Activated CD4-positive, alpha-beta memory T cell treated with anti-CD3 and anti-CD28 coated beads for 36 hours (primary cell): ENCODE data around the gene TMBIM6. TPM values are rescaled to one million over a fixed set of nuclear protein-coding genes. Genes with fewer than 3 reads are reported as not detected.

ENCODE experiments used
- CTCF ChIA-PET: fragments of 350-600 bp; sonication (Branson Sonifier 250); formaldehyde crosslinking; loops from one replicate; lab custom pipeline; 2021; ENCODE audit warnings: antibody characterized with exemption, inconsistent platforms; lab: Charles Lee
- POLR2A ChIA-PET: fragments of 350-600 bp; sonication (Branson Sonifier 250); formaldehyde crosslinking; loops from one replicate; lab custom pipeline; 2021; ENCODE audit warnings: antibody characterized with exemption; lab: Charles Lee
- DNase-seq: peaks from one replicate; pipeline ENCODE4 v3.0.0-alpha.2; 2020
- H3K27ac Mint-ChIP-seq: one replicate; pipeline ENCODE4 v1.8.0; 2021; ENCODE audit warnings: mixed read lengths
- H3K27me3 Mint-ChIP-seq: one replicate; pipeline ENCODE4 v1.8.0; 2021; ENCODE audit warnings: mixed read lengths
- H3K36me3 Mint-ChIP-seq: one replicate; pipeline ENCODE4 v1.8.0; 2021; ENCODE audit warnings: mixed read lengths
- H3K4me1 Mint-ChIP-seq: one replicate; pipeline ENCODE4 v1.8.0; 2021; ENCODE audit warnings: low read depth, mixed read lengths
- H3K4me3 Mint-ChIP-seq: one replicate; pipeline ENCODE4 v1.8.0; 2021; ENCODE audit warnings: mild to moderate bottlenecking, mixed read lengths
- H3K9me3 Mint-ChIP-seq: one replicate; pipeline ENCODE4 v1.8.0; 2021; ENCODE audit warnings: mixed read lengths
- intact Hi-C: fragments of 100-400 bp; cut with micrococcal nuclease; formaldehyde crosslinking; loops from one replicate; pipeline ENCODE4 v1.15.1; 2023
- total RNA-seq, 2 experiments: library from RNA; stranded (reverse); gene quantifications; one replicate each; pipeline ENCODE4 v1.2.3, GENCODE V29; 2021

TMBIM6 gene
- total RNA-seq, 2 experiments from 2014 or later = 481 to 486 TPM

DNA sequence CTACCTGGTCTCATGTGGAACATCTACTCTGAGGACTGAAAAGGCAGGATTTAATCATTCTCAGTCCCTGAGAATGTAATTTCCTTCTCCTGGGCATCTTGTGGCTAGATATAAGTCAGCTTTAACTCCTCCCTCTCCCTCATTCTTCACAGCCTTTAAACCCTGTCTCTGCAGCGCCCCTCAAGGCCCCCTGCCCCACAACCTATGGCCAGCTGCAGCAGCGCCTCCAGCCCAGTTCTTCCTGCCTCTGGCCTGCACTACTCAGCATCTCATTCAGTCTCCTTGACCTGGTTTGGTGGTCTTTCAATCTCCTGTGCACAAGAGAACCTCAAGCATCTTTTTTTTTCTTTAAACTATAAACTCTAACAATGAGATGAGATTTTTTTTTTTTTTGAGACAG lies 57.6 kb downstream of the TMBIM6 start:
- H3K4me1 Mint-ChIP-seq = no peaks in the 10 kb centered on the region
- H3K27me3 Mint-ChIP-seq = no peaks in the 10 kb centered on the region
- H3K9me3 Mint-ChIP-seq = no peaks in the 10 kb centered on the region
- POLR2A ChIA-PET = no interaction called here
- H3K27ac Mint-ChIP-seq = no peak overlapping the region
- H3K36me3 Mint-ChIP-seq = no peaks in the 10 kb centered on the region
- intact Hi-C loops = no loop called here
- no peak for DNase-seq
- H3K4me3 Mint-ChIP-seq = no peak overlapping the region
- CTCF ChIA-PET = interaction anchor here (1.0 to 1.3 kb wide), 2 partner anchors 58 to 147 kb away, joined by 3 read pairs; partner anchors contain the start of gene TMBIM6

DNA sequence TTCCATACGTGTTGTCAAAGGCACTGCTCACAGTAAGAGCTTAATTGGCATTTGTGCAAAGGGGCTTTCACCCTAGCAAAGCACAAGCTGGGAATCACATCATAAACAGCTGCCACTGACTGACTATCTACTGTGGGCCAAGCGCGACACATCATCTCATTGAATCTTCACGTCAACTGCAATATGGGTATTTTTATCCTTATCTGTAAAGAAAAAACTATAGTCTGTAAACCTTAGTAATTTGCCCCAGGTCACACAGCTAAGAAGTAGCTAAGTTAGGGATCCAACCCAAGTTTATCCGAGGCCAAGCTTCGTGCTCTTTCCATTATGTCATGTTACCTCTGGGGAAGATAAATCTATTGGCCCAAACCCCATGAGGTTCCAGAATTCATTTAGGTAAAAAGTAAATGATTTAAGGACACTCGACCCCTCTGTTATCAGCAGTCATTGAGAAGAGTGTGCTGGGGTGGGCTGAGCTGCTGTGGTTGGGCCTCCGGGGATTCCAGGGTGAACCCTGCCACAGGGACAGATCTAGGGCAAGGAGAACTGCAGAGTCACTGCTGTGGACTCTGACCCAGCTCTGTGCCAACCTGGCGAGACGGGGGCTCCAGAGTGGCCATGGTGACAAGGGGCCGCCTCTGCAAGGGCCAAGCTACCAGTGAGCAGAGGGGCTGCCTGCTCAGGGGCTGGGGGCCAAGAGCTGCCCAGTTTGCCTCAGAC lies 59.2 kb downstream of the TMBIM6 start:
- no peak overlapping the region for H3K27ac Mint-ChIP-seq

DNA sequence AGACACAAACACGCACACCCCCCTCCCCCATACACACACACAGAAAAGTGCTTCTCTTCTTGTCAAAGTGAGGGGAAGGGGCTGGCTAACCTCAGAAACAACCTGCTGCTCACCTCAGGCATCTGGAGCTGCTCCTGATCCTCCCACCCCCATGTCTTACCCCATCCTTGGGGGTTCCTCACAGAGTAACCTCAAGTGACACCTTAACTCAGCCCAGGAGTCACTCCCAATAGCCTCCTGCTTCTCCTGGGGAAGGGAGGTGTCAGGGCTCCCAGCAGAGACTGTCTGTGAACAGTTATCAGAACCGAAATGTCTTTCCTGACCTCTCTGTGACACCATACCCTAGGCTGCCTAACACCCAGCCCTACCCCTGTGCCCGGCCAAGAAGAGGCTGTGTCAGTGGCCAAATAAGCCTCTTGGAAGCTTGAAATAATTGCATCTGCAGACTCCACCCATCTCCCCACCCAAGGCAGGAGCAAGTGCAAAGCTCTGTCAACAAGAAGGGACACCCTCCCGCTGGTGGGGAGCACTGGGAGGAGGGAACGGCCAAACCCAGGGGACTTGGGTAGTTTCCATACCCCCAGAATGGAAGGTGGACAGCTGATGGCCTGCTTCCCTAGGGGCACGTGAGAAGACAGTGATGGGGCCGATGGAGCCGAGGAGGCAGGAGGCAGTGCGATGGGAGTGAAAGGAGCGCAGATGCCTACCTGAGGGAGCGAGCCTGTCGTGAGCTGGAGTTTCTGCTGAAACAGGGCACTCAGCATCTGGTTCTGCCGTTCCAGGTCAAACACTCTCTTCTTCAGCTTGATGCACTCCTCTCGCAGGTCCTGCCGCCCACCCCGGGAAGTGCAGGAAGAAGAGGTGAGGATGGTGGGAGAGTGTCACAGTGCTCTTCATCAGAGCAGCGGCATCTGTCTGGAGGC lies 60.0 kb downstream of the TMBIM6 start:
- no peak overlapping the region for H3K27ac Mint-ChIP-seq
- H3K36me3 Mint-ChIP-seq = no peaks in the 10 kb centered on the region
- POLR2A ChIA-PET = no interaction called here
- H3K9me3 Mint-ChIP-seq = no peaks in the 10 kb centered on the region
- H3K4me1 Mint-ChIP-seq = no peaks in the 10 kb centered on the region
- H3K4me3 Mint-ChIP-seq = no peak overlapping the region
- intact Hi-C loops = no loop called here
- CTCF ChIA-PET = interaction anchor here (1.1 to 1.9 kb wide), 3 partner anchors 23 to 66 kb away, joined by 3 to 12 read pairs (median 3); no protein-coding TSS in a partner anchor
- DNase-seq = no peak
- no peaks in the 10 kb centered on the region for H3K27me3 Mint-ChIP-seq

More for the DNA sequence above, 59.2 kb downstream of the TMBIM6 start:
- intact Hi-C loops = no loop called here
- no peaks in the 10 kb centered on the region for H3K36me3 Mint-ChIP-seq
- no peaks in the 10 kb centered on the region for H3K27me3 Mint-ChIP-seq
- POLR2A ChIA-PET = no interaction called here
- CTCF ChIA-PET = interaction anchor here (1.6 to 1.9 kb wide), 2 partner anchors 23 to 67 kb away, joined by 3 to 12 read pairs; no protein-coding TSS in a partner anchor
- H3K4me1 Mint-ChIP-seq = no peaks in the 10 kb centered on the region
- no peak overlapping the region for H3K4me3 Mint-ChIP-seq
- no peaks in the 10 kb centered on the region for H3K9me3 Mint-ChIP-seq
- DNase-seq = no peak

DNA sequence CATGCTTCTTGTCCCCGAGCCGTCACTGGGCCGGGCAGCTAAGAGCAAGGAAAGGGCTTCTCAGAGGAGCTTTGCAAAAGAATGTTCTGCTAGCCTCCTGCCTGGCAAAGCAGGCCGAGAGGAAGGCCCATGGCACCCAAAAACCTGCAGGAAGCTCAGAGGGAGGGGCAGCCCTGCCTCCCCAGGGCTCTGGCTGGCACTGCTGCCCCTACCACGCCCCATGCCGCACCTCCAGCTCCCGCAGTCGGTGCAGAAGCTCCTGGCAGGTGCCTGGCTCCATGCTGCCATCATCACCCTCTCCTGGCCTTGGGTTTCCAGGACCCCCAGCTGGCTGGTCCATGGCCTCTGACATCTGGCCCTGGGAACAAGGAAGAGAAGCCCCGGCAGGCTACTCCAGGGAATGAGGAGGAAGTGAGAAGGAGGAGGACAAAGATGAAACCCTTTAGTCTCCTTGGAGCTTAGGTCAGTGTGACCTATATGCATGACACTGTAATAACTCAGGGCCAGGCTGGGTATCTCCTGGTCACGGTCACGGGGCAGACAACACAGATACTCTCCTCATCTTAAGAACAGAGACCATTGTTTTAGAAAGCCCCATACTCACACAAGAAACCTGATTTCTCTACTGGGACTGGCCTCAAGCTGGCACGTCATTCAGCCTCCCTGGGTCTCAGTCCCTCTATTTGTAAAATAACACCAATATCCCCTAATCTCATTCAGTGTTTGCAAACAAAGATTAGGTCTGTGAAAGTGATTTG lies 62.5 kb downstream of the TMBIM6 start:
- ChIA-PET POLR2A (no interaction called here), CTCF (interaction anchor here (1.0 to 1.5 kb wide), 3 partner anchors 26 to 281 kb away, joined by 3 to 4 read pairs (median 4); partner anchors contain the start of gene SMARCD1)
- Mint-ChIP-seq H3K4me3 (no peak overlapping the region), H3K4me1 (no peaks in the 10 kb centered on the region), H3K27me3 (no peaks in the 10 kb centered on the region), H3K36me3 (no peaks in the 10 kb centered on the region), H3K9me3 (no peaks in the 10 kb centered on the region), H3K27ac (no peak overlapping the region)
- no peak for DNase-seq
- intact Hi-C loops = no loop called here

DNA sequence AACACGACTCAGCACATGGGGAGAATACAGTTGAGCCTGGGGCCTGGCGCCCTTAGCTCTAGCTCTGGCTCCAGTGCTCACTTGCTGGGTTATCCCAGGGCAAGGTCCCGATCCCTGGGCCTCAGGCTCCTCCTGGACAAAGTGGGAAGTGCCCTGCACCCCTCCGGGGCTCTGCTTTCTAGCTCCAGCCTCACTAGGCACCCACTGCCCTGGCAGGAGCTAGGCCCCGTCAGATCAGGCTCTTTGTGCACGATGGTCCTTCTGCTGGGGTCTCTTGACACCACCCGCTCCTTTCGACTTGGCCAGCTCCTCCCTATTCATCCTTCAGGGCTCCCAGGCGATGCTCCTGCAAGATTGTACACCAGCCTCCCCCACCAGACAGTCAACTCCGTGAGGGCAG lies 63.5 kb downstream of the TMBIM6 start:
- Mint-ChIP-seq H3K27me3 (no peaks in the 10 kb centered on the region), H3K4me1 (no peaks in the 10 kb centered on the region), H3K4me3 (no peak overlapping the region), H3K36me3 (no peaks in the 10 kb centered on the region), H3K9me3 (no peaks in the 10 kb centered on the region), H3K27ac (no peak overlapping the region)
- intact Hi-C loops = no loop called here
- ChIA-PET CTCF (interaction anchor here (1.0 to 1.5 kb wide), 4 partner anchors 27 to 280 kb away, joined by 3 to 4 read pairs (median 4); partner anchors contain the start of gene SMARCD1), POLR2A (no interaction called here)
- DNase-seq = no peak

DNA sequence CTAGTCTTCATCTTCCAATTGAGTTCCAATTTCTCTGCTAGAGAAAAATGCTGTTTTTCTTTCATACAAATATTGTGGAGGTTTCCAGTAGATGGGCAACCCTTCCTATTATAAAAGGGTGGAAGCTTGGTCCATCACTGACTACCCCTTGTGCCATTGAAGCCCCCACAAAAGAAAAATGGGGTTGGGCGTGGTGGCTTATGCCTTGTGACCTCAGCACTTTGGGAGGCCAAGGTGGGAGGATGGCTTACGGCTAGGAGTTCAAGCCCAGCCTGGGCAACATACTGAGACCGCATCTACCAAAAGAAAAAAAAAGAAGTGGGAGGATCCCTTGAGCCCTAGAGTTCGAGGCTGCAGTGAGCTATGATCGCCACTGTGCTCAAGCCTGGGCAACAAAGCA lies 64.1 kb downstream of the TMBIM6 start:
- DNase-seq = no peak
- CTCF ChIA-PET = interaction anchor here (1.2 kb wide), 1 partner anchor 43 kb away, joined by 3 read pairs; no protein-coding TSS in a partner anchor
- Mint-ChIP-seq H3K27me3 (no peaks in the 10 kb centered on the region), H3K9me3 (no peaks in the 10 kb centered on the region), H3K4me1 (no peaks in the 10 kb centered on the region), H3K27ac (no peak overlapping the region), H3K4me3 (no peak overlapping the region), H3K36me3 (no peaks in the 10 kb centered on the region)
- intact Hi-C loops = no loop called here
- POLR2A ChIA-PET = no interaction called here

DNA sequence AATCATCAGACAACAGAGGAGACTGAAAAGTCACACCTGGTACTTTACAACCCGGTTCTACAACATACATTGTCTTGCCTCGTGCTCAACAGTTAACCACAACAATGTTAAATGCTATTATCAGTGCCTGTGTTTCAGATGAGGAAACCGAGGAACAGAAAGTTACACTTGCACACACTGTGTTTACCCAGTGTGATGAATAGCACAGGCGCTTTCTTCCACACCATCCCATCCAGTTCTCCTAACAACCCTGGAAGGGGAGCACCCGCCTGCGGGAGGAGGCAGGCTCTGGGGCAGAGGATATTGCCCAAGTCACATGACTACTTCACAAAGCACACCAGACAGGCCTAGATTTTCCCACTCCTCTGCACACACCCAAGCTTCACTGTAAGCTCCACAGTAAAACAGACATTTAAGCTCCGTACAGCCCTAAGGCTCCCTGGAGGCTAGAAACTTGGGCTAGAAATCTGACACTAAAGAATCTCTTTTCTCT lies 65.0 kb downstream of the TMBIM6 start:
- Mint-ChIP-seq H3K4me1 (no peaks in the 10 kb centered on the region), H3K27ac (no peak overlapping the region), H3K27me3 (no peaks in the 10 kb centered on the region), H3K4me3 (no peak overlapping the region), H3K9me3 (no peaks in the 10 kb centered on the region), H3K36me3 (no peaks in the 10 kb centered on the region)
- ChIA-PET CTCF (no interaction called here), POLR2A (no interaction called here)
- no peak for DNase-seq
- intact Hi-C loops = no loop called here

DNA sequence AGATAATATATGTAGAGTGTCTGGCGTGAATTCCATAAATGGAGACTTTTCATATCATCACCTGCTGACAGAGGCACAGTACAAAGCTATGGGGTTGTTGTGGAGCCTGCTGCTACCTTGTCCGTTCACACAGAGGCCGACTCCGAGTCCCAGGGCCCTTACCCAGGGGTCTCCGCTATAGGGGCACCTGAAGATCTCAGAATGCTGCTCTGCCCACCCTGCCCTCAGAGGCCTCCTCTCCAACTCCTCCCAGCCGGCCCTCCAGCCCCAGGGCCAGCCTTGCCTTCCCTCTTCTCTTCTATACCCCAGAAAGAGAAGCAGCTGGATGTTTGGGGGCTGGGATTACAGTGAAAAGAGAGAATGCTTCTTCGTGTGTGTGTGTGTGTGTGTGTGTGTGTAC lies 65.5 kb downstream of the TMBIM6 start:
- Mint-ChIP-seq H3K9me3 (no peaks in the 10 kb centered on the region), H3K36me3 (no peaks in the 10 kb centered on the region), H3K4me3 (no peak overlapping the region), H3K4me1 (no peaks in the 10 kb centered on the region), H3K27ac (no peak overlapping the region), H3K27me3 (no peaks in the 10 kb centered on the region)
- CTCF ChIA-PET = no interaction called here
- intact Hi-C loops = no loop called here
- DNase-seq = no peak
- POLR2A ChIA-PET = no interaction called here

DNA sequence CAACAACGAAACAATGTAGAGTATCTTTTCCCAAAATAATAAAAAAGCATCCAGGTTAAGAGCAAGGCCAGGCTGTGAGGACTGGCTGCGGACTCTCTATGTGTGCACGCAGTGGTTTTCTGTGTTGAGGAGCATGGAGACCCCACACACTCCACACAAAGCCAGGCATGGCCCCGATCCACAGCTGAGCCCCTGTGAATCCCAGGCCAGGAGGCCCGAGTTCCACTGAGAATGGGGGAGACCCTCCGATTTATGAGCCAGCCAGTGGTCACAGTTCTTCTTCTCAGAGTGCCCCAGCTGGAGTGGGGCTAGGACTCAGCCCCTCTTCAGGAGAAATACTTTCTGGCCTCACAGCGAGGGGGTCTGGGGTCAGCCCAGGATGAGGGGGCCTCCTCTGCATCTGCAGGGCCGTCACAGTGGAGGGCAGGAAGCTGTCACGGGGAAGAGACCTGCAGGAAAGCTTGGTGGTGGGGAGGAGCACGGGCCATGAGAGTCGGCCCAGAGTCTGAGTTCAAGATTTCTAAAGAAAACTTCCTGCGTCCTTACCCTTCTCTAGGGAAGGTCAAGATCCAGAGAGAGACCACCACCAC lies 66.7 kb downstream of the TMBIM6 start:
- Mint-ChIP-seq H3K9me3 (no peaks in the 10 kb centered on the region), H3K36me3 (no peaks in the 10 kb centered on the region), H3K4me3 (no peak overlapping the region), H3K27me3 (no peaks in the 10 kb centered on the region), H3K4me1 (no peaks in the 10 kb centered on the region), H3K27ac (no peak overlapping the region)
- DNase-seq = no peak
- CTCF ChIA-PET = no interaction called here
- POLR2A ChIA-PET = no interaction called here
- intact Hi-C loops = no loop called here

DNA sequence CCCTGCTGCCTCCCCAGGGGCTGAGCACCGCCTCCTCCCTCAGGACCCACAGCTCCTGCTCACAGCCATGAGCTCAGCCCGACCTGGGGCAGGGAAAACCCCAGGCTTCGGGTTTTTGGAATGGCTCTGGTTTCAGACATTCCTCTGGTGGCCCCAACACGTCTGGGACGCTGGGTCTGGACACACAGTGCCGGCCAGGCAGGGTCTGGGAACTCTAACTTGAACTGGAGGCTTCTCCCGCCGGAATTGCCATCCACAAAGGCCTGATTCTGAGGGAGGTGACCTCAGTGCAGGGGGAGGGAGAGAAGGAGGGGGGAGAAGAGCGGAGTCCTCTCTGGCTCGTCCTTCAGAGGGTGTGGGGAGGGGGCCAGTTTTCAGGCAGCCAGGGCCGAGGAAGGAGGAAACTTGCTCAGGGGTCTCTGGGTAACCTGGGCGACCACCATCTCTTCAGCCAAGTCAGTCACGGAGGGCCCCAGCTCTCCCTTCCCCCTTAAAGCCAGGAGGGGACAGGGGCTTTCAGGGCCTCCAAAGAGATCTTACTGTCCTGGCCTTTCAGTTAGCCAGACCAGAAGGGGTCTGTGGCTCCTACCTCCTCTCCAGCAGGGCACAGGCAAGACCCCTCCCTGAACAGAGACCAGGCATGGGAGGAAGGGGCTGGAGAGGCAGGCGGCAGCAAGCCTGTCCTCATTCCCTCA lies 67.5 kb downstream of the TMBIM6 start:
- H3K4me1 Mint-ChIP-seq = no peaks in the 10 kb centered on the region
- POLR2A ChIA-PET = no interaction called here
- no peak overlapping the region for H3K4me3 Mint-ChIP-seq
- H3K27ac Mint-ChIP-seq = no peak overlapping the region
- H3K36me3 Mint-ChIP-seq = no peaks in the 10 kb centered on the region
- CTCF ChIA-PET = no interaction called here
- no peaks in the 10 kb centered on the region for H3K9me3 Mint-ChIP-seq
- H3K27me3 Mint-ChIP-seq = no peaks in the 10 kb centered on the region
- intact Hi-C loops = no loop called here
- no peak for DNase-seq

DNA sequence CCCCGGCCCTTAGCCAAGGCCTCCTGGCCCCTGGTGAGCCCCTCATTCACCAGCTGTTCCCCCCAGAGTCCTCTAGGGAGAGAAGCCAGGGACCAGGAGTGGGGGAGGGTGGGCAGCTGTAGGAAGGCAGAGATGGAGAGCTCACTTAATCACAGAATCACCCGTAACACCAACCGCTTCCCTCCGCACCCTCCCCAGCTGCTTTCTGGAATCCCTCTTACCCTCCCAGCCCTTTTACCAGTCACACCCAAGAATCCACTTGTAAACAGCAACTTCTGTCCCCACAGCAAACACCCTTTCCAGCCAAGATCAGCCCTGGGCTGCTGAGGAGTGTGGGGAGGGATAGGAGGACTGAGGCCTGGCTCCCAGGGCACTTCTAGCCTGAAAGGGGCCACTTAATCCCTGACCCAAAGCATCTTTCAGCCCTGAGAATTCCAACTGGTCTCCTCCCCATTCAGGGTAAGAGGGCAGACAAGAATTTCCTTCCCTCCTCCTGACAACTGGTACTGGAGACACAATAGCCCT lies 68.1 kb downstream of the TMBIM6 start:
- H3K36me3 Mint-ChIP-seq = no peaks in the 10 kb centered on the region
- ChIA-PET POLR2A (no interaction called here), CTCF (no interaction called here)
- no peak overlapping the region for H3K27ac Mint-ChIP-seq
- no peaks in the 10 kb centered on the region for H3K9me3 Mint-ChIP-seq
- no peaks in the 10 kb centered on the region for H3K27me3 Mint-ChIP-seq
- H3K4me1 Mint-ChIP-seq = no peaks in the 10 kb centered on the region
- no peak for DNase-seq
- H3K4me3 Mint-ChIP-seq = no peak overlapping the region
- intact Hi-C loops = no loop called here
